Fibroblast of skin of right biceps (primary cell): ENCODE measurements around the gene CNTNAP5.
A peak's percentile ranks its signal among the peaks of the same experiment; 100 is the strongest.

Source experiments
- DNase-seq: peaks from one replicate; pipeline ENCODE4 v3.0.0-alpha.2; 2013

The CNTNAP5 gene

DNA sequence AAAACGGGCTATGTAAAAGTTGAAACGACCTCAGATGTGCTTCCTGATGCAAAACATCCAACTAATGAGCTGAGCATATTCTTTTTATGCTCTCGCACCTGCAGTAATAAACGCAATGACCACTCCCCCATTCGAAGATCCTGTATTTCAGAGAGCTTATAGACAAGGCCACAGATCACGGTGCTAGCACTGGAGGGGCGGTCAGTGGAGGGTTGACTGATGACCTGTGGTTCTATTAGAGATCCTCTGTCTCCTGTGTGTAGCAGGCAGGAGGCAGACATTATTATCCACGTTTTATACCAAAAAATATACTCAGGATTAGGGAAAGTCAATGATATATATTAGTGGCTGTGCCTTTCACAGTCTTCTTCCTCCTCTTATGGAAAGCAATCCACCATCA is 457.0 kb downstream of the CNTNAP5 start:
- DNase-seq, result no peak

DNA sequence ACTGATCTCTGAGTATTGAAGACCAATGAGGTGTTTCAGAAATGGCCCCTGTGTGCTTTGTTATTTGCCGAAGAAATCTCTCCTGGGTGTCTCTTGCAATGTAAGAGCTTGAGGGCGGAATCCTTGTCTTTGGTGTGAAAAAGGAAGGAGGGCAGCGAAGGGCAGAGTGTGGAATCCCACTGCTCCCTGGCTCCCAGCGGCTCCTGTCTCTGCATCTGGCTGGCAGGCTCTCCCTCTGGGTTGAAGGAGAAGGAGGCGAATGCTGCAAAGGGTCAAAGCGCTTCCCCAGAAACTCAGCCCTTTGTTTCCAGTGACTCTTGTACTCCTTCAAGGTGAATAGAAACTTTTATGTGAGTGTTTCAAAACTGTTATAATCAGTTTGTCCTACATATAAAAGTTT is 457.5 kb downstream of the CNTNAP5 start:
- no peak for DNase-seq

DNA sequence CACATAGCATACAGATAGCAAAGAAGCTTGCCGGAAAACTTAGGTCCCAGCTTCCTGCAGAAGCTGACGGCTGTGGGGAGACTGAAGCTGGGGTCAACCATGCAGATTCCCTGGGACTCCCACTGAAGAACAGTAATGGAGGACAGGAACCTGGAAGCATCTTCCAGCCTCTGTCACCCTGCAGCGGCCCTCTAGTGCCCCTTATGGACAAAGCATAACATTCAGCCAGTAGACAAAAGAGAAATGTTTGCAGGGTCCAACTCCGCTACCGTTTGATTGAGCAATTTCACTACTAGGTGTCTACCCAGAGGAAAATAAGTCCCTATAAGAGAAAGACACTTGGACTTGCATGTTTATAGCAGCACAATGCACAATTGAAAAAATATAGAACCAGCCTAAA is 460.6 kb downstream of the CNTNAP5 start:
- DNase-seq, result no peak

DNA sequence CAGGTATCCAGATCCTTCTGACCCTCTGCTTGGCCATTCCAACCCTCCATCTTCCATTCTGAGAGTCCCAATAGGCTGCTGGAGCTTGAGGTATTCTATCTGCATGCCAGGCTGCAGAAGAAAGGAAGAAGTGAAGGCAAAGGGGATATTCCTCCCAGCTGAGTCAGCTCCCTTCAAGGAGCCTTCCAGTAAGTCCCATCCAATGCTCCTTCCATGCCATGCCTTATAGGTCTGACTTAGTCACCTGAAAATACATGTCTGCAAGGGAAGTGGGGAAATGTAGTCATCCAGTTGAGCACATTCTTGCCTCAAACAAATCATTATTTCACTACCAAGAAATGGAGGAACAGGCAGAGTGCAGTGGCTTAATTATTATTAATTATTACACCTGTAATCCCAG is 464.6 kb downstream of the CNTNAP5 start:
- peak; percentile 2 for DNase-seq

DNA sequence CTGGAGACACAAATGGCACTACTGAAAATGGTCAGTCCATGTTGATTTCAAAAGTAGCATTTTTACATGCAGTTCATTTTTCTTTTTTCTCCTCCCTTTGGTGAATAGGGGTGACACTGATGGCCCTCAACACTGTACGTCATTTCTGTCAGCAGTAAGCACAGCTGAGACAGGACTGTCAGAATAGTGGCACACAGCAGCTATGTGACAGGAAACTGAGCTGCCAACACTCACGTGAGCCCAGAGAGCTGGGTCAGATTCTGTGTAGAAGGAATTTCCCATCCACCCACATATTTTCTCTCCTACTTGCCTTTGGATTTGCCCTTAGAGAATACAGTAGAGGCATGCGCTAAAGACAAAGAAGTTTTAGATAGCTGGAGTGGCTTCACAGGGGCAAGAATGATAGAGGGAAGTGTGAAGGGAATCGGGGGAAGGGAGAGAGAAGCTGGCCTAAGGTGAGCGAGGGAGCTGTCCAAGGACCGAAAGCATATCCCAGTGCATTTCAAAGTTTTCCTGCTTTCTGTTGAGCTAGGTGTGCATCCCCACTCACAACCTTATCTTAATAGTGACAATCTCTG is 476.6 kb downstream of the CNTNAP5 start:
- DNase-seq, result no peak

DNA sequence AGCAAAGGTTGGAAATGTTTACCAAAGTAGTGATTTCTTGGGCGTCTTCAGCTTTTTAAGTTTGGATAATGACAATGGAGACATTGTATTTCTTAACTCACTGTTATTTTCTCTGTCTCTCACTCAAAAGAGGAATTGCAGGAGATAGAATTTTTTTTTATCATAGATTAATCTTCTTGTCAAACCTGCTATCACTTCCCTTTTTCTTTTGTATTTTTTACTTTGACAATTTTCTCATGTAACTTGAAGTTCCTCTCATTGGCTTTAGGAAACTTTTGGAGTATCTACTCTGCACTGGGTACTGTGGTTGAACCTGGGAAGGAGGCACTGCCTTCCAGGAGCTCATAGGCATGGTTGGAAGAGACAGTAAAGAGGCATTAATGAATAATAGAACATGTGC is 489.1 kb downstream of the CNTNAP5 start:
- DNase-seq, result no peak

DNA sequence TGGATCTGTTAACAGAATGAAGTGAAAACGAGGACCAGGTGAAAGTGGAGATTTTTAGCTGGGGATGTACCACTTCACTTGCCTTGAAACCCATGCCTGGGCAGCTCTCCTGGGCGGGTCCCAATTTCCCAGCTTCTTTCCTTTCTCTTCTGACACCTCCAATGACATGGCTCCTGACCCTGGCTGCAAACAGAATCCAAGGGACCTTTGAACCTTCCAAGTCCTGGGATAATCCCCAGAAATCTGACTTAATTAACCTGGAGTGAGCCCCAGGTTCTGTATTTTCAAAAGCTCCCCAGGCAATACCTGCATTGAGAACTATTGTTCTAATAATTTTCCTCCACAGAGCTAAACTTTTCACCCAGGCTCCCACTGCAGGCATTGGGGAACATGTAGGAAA is 495.9 kb downstream of the CNTNAP5 start:
- no peak for DNase-seq

DNA sequence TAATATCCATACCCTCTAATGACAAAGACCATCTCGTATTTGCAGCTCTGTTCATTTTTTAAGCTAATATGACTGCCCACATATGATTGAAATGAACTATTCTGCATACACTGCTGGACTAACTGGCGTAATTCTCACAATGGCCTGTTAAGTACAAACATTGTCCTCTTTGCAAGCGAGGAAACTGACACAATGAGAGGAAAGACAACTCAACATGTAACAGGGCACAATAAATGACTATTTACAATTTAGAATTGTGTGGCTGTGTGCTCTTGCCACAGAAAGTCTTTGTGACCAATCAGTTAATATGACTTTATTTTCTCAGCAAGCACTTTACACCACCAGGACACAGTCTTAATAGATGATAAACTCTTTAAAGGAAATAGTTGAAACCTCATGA is 498.0 kb downstream of the CNTNAP5 start:
- no peak for DNase-seq

DNA sequence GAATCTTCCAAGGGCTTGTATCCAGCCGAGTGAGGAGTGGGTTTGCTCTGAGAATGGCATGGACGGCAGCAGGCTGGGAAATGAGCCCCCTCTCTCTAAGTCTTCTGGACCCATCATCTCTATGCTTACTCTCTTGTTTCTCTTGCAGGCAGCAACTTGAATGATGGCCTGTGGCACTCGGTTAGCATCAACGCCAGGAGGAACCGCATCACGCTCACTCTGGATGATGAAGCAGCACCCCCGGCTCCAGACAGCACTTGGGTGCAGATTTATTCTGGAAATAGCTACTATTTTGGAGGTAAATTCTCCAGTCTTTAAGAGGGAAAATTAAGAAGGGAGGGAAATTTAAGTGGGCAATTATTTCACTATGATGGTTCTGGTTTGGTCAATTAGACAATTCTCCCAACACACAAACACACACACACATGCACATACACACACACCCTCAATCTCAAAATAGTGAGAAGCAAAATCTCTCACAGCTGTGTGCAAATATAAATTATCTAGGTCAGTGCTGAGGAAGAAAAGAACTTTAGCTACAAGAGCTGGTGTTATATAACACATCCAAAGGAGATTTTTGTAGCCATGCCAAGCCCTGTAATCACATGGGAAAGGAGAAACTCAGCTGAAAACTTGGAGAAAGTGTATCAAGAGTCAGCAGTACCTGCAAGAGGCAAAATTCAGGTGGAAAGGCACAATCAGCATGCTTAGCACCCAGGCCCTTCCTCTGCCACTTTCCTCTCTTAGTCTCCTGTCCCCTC is 499.2 kb downstream of the CNTNAP5 start:
- no peak for DNase-seq

DNA sequence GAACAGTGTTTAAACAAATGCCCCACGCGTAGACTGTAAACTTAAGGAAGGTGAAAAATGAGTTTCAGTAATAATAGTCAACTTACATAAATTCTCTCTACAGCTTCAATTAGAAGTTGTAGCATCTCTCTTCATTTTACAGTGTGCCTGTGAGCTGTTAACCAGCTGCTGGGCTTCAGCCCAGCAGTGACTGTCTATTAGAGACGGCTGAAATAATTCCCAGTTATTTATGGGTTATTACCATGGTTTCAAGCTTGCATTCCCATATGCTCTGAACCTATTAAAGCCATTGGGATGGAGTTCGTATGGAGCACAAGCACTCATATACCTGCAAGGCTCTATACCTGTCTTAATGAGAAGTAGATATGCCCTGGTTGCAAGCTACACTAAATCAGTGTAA is 501.1 kb downstream of the CNTNAP5 start:
- DNase-seq, result no peak

DNA sequence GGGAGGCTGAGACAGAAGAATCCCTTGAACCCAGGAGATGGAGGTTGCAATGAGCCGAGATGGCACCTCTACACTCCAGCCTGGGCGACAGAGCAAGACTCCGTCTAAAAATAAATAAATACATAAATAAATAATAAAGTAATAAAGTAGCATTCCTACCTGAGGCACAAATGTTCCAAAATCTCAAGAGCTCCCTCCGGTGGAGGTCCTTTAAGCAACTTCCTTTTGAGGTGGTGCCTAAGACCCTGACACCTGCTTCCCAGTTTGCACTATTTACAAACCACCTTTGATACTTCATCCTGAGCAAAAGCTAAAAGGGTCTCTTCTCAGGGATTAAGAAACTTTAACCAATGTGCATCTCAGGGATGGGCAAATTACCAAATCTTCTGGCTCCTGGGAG is 505.1 kb downstream of the CNTNAP5 start:
- DNase-seq, result no peak

DNA sequence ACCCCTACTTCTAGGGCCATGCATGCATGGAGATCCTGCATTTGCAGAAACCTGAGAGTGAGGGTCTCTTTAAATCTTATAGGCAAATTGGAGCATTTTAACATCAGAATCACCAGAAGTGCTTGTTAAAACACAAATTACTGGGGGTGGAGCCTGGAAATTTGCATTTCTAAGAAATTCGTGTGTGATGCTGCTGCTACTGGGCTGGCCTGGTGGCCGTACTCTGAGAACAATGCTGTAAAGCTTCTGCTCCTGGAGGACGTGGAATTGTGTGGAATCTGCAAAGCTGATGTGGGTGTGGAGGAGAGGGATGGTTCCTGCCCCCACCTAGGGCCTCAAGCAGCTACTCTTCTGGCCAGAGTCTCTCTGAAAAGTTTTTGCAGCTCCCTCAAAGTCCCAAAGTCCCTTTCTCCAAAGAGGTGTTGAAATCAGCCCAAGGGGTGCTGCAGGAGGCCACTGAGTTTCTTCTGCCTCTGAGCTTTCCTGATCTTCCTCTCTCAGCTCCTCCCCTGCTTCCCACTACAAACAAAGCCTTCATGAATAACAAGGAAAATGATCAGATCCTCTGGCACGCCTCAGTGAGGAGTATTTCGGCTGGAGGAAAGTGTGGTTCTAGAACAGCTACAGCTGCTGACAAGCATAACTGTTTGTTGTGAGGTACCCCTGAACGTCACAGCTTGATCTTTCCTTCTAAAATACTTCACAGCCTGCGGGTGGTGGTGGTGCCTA is 508.3 kb downstream of the CNTNAP5 start:
- no peak for DNase-seq

DNA sequence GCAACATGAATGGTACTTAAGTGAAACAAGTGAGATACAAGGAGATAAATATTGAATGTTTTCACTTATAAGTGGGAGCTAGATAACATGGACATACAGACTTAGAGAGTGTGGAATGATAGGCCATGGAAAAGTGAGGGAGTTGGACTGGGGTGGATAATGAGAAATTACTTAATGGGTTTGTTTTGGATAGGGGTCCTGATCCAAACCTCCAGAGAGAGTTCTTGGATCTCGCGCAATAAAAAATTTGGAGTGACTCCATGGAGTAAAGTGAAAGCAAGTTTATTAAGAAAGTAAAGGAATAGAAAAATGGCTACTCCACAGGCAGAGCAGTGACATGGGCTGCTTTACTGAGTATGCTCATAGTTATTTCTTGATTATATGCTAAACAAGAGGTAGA is 508.9 kb downstream of the CNTNAP5 start:
- DNase-seq, result no peak

DNA sequence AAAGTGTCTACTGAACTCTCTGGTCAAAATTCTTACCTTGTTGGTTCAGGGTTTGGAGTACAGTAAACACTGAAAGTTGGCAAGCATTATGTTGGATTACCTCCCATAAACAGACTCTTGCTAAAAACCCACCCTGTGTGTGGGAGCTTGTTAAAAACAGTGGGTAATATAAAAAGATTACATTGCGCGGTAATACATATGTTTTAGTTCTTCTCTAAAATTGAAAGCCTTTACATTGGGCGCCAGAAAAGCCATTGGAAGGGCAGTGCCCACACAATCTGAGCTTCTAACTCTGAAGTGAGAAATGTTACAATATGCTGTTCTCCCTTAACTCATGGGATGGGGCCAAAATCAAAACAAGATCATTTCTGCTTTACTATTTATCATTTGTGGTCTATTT is 510.7 kb downstream of the CNTNAP5 start:
- DNase-seq, result no peak

DNA sequence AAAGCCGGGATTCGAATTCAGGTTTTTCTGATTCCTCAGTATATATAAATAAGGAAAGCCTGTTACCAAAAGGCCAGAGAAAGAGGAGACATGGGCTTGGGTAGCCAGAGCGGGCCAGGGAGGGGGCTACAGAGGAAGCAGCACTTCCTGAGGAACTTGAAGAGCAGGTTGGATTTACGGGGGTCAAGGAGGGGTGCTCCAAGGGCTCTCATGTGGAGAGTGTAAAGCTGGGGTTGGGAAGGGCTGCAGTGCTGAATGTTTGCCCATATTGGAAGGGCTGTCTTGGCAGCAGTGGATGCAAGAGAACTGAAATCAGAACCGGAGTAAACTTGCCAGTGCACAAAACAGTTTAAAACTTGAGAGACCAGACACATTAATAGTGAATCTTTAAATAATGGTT is 511.5 kb downstream of the CNTNAP5 start:
- DNase-seq, result no peak

DNA sequence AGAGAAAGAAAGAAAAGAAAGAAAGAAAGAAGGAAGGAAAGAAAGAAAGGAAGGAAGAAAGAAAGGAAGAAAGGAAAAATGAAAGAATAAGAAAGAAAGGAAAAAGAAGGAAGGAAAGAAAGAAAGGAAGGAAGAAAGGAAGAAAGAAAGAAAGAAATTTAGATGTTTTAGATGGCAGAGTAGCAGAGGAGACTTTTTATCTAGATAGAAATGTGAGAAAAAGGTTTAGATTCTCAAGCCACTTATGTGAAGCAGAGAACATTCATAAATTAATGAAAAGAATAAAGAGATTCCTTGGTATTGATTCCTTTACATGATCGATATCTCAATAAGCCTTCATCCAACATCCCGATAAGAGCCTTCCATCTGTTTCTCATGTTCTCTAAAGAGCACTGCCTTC is 513.5 kb downstream of the CNTNAP5 start:
- DNase-seq, result no peak

DNA sequence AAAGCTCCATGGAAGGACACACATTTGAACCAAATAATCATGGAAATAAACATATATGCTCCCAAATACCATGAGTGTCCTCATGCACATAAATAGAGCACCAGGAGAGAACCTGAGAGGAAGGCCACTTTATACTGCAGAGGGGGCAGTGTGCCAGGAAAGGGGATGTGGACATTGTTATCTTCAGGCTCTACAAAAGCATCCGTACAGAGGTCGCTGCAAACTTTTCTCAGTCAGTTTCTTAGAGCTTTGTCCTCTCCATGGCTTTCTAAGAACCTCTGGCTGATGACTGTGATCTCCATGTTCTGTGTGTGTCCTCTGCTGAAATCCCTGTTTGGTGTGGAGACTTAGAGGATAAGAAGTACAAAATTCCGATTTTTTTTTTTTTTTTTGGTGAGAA is 515.7 kb downstream of the CNTNAP5 start:
- DNase-seq, result no peak

DNA sequence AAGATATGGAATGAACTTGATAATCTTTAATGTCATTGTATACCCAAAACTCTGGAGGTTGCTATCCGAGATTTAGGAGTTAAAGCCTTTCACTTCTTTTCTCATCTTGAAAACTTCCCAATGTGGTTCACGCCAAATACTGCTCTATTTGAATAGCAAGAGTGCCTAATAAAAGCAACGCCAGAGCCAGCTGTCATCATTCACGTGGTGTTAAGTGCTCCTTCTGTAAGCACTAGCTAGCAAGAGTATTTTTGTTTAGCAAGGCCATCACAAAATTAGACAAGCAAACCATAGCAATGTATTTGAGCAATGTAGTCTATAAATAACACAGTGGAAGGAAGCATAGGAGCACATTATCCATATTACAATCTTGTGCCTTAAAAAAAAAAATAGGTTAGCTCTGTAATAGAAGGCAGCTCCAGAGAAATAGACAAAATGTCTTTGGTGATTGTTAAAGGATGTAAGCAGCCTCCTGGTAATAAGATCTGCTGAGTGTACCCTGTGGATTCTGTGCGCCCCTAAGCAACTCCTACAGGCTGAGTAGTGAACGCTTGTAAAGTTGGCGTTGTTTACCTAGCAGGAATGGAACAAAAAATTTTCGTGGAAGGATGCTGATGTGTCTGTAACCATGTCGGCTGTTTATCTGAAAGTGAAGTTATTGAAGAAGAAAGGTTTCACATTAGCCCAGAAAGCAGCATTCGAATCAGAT is 518.0 kb downstream of the CNTNAP5 start:
- no peak for DNase-seq

DNA sequence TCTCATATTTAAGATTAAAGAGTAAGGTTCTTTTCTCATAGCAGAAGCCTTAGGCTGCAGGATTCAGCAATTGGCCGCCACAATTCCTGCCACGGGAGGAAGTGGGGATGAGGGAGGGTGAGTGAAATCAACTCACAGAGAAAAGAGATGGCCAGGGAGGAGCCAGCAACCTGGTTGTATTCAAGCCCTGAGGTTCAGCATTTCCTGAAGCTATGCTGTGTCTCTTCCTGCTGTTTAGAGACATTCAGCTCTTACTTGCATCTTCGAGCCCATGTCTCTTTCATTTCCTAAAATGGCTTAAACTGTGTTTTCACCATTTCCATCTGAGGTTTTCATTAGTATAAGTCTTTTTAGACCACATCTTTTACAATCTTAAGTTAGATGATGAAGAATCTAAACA is 522.6 kb downstream of the CNTNAP5 start:
- DNase-seq, result no peak

DNA sequence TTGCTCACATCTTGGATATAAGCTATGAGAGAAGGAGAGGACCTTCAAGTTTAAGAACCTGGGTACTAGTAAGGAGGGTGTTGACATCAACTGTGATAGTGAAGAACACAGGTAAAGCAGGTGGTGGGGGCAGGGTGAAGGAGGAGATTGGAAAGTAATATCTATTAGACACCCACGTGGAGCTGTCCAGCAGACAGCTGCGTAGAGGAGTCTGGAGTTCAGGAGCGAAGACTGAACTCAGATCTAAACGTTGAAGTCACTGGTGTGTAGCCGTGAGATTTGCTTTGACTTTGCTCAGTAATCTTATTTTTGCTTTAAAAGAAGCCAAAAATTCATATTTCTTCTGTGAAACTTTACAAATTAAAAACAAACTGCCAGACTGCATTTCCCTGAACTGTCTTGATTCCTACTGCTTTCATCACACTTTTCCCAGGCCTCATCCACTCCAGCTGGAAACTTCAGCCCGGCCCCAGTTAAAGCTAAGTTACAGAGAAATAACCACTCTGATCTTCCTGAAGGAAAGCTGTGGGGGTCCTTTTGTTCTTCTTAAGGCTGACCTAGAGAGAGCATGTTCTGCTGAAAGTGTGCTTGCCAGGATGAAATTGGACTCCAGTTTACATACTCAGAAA is 533.3 kb downstream of the CNTNAP5 start:
- no peak for DNase-seq

DNA sequence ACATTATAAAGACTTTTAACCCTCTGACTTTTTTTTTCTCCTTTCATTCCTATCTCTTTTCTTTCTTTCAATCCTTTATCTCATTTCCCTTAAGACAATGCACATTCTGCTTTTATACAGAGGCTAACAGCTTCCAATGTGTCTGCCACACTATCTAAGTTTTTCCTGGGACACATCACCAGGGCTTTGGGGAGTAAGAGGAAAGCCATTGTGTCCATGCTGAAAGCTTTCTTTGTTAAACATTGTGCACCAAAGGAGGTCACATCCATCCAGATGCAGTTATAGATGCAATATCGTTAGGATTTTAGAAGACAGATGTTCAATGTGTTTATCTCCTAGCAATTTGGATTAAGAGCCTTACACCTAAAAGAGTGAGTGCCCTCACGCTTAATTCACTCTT is 534.1 kb downstream of the CNTNAP5 start:
- DNase-seq, result no peak

DNA sequence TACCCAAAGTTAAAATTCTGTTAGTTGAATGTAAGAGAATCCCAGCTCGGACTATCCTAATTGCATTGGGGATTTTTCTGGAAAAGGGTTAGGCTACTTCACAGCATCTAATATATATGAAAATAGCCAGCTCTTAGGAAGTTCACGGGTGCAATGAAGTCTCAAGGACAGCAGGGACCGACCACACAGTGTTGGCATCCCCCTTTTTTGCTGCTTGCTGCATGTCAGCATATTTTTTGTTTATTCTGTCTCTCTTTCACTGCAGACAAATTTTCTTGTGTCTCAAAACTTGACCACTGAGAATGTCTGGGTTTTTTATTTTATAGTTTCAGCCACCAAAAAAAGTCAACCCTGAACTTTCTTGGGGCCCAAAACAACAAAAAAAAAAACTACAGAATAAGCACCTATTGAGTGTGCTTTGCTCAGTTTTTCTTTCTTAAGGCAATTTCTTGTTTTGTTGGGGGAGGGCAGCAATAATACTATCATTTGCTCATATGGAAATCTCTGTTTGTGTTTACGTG is 535.6 kb downstream of the CNTNAP5 start:
- DNase-seq, result no peak

DNA sequence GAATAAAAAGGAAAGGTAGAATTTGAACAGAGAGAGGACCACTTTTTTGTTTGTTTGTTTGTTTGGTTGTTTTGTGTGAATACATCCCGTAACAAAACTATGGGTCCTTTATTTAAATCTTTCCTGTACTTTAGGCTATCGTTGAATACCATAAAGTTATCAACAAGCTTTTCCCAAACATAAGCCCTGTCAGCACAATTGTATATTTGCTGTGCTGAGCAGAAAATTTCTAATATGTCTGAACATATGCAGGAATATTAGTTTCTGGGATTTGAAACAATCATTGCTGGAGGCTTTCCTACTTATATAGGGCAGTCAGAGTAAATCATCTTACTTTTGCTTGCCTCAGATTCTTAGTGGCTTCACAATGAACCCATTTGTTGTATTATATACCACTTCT is 536.4 kb downstream of the CNTNAP5 start:
- no peak for DNase-seq
